Liver (tissue), 3 donors: ENCODE data around the gene SLC22A6.

ENCODE experiments used
- ATF3 ChIP-seq: IDR thresholded peaks from 2 replicates; pipeline ENCODE4 v1.6.1; 2016; ENCODE audit warnings: antibody characterized with exemption
- CTCF ChIP-seq: fragments of 150-350 bp; IDR thresholded peaks from 2 replicates; pipeline ENCODE4 v1.5.1; 2017; ENCODE audit warnings: improper control_type of control experiment, low read depth, low read length; ENCODE audit not compliant: missing input control
- HNF4G ChIP-seq: IDR thresholded peaks from 2 replicates; pipeline ENCODE4 v1.6.1; 2016; ENCODE audit warnings: antibody characterized with exemption
- REST ChIP-seq: IDR thresholded peaks from 2 replicates; pipeline ENCODE4 v1.6.1; 2016; ENCODE audit warnings: antibody characterized with exemption, mild to moderate bottlenecking
- TF ChIP-seq, protein P1 (sequence below): IDR thresholded peaks from 2 replicates; pipeline ENCODE4 v1.6.1; 2016; ENCODE audit warnings: antibody characterized with exemption
- donor health status: healthy.
- donor health status: healthy.

DNA sequence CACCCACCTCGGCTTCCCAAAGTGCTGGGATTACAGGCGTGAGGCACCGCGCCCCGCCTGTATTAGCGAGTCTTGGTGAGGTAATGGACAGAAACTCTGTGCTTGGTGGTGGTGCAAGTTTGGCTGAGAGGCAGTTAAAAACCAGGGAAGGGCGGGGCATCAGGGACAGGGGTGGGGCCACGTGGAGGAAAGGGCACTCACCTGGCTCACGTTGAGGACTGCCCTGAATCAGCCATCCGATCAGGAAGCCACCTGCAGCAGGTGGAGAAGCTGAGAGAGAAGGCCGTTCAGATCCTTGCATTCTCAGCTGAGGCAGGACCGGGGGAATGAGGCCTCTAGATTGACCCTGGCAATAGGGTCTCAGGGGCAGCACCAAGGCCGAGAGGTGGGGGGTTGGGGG is 51.5 kb downstream of the SLC22A6 start:
- TF ChIP-seq, protein P1, sequence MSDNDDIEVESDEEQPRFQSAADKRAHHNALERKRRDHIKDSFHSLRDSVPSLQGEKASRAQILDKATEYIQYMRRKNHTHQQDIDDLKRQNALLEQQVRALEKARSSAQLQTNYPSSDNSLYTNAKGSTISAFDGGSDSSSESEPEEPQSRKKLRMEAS, result no peak
- TF ChIP-seq CTCF, result no peak
- TF ChIP-seq HNF4G, result no peak
- TF ChIP-seq REST, result no peak
- no peak for TF ChIP-seq ATF3
